Measurements from ENCODE around the gene ENTPD3. TPM values are rescaled to one million over a fixed set of nuclear protein-coding genes. Genes with fewer than 3 reads are reported as not detected.
A peak's percentile ranks its signal among the peaks of the same experiment; 100 is the strongest.

The ENTPD3 gene
- total RNA-seq, 1 experiment from 2014 or later: not detected

DNA sequence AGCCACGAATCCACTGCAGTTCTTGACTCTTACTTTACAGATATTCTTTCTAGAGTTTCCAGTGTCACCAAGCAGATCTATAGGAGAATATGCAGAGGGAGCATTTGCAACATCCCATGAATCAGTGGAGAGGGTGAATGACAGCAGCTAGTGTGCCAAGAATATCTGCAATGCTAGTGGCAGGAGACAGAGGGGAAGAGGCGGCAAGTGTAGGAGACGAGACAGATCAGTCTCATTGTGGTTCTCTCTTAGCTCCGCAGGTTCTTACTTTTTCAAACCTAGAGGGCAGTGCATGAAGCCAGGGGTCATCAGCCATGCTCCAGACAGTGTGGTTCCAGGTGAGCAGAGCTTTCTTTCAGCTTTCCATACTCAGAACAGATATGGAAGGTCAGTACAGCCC, 90.7 kb downstream of the ENTPD3 start:
- DNase-seq: no peak
- H3K27me3 ChIP-seq (replicated peaks; ENCODE audit: control insufficient read depth, insufficient read depth, low read length): no peaks in the 10 kb centered on the region
- no peaks in the 10 kb centered on the region for H3K9me3 Mint-ChIP-seq (ENCODE audit: unreplicated experiment)
- BruUV-seq (replicated peaks): no TSS peak
- H3K36me3 ChIP-seq (ENCODE audit: control insufficient read depth, insufficient read depth, low read length): no peaks in the 10 kb centered on the region
- H3K27me3 Mint-ChIP-seq (ENCODE audit: insufficient read depth, unreplicated experiment): no peaks in the 10 kb centered on the region
- ChIA-PET POLR2A (interaction anchor here (0.9 kb wide), 1 partner anchor 14 kb away, joined by 3 read pairs; no protein-coding TSS in a partner anchor), CTCF (interaction anchor here (1.9 kb wide), 1 partner anchor 28 kb away, joined by 12 read pairs; the partner anchor contains the start of gene ZNF620)
- H3K9me3 ChIP-seq: no peaks in the 10 kb centered on the region
- TF ChIP-seq, protein P1, sequence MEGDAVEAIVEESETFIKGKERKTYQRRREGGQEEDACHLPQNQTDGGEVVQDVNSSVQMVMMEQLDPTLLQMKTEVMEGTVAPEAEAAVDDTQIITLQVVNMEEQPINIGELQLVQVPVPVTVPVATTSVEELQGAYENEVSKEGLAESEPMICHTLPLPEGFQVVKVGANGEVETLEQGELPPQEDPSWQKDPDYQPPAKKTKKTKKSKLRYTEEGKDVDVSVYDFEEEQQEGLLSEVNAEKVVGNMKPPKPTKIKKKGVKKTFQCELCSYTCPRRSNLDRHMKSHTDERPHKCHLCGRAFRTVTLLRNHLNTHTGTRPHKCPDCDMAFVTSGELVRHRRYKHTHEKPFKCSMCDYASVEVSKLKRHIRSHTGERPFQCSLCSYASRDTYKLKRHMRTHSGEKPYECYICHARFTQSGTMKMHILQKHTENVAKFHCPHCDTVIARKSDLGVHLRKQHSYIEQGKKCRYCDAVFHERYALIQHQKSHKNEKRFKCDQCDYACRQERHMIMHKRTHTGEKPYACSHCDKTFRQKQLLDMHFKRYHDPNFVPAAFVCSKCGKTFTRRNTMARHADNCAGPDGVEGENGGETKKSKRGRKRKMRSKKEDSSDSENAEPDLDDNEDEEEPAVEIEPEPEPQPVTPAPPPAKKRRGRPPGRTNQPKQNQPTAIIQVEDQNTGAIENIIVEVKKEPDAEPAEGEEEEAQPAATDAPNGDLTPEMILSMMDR (IDR thresholded peaks at IDR 0.05; ENCODE audit: insufficient read depth in 1 of 2, low read depth in 1 of 2, low read length in 1 of 2, severe bottlenecking in 1 of 2, unreplicated experiment in 1 of 2): no peak
- H3K4me3 ChIP-seq (ENCODE audit: low read depth, low read length): peak overlapping the region; percentile 54
- peak overlapping the region; percentile 88 for H3K27ac Mint-ChIP-seq (ENCODE audit: unreplicated experiment)
- H3K4me3 Mint-ChIP-seq (ENCODE audit: unreplicated experiment): peak overlapping the region; percentile 81
- H3K4me1 Mint-ChIP-seq (ENCODE audit: low read depth, unreplicated experiment): peaks cover 10% of the 10 kb centered on the region
- H3K36me3 Mint-ChIP-seq (ENCODE audit: insufficient read depth, unreplicated experiment): no peaks in the 10 kb centered on the region
- intact Hi-C loops (cut with micrococcal nuclease; ENCODE audit: unreplicated experiment): loop anchor here (2.0 kb wide), 3 partner anchors 19 to 47 kb away; partner anchors contain the start of genes ZNF620 and ZNF621
- H3K4me1 ChIP-seq: peaks cover 3% of the 10 kb centered on the region; the same call in 1 of the 2 replicates

Other genes starting within 250 kb of the ENTPD3 start
- gene EIF1B, start 77.5 kb upstream of the ENTPD3 start, total RNA-seq (2022): 45.8 and 47.3 TPM in 2 replicates
- gene RPL14, start 70.2 kb downstream of the ENTPD3 start, total RNA-seq (2022): 1,589 and 1,699 TPM in 2 replicates
- 4.9 and 6.8 TPM in 2 replicates for gene ZNF619, start 89.9 kb downstream of the ENTPD3 start, total RNA-seq (2022)
- gene ZNF620, start 118.9 kb downstream of the ENTPD3 start, total RNA-seq (2022): 11.9 and 12.1 TPM in 2 replicates
- gene ZNF621, start 137.8 kb downstream of the ENTPD3 start, total RNA-seq (2022): 23.6 and 23.7 TPM in 2 replicates

All from Caco-2 (cell line).